Tibial nerve (tissue), 4 donors: Measurements from ENCODE around the gene DAG1.

Experiments used
- CTCF ChIP-seq, 5 experiments: fragments of 200-600 bp in 3 of 5; fragments of 450-650 bp in 2 of 5; sonication (generic) in 3 of 5; IDR thresholded peaks; one replicate each; pipeline ENCODE4 v1.5.1; 2016 to 2019; ENCODE audit warnings: antibody characterized with exemption in 5 of 5, mild to moderate bottlenecking in 3 of 5, moderate library complexity in 2 of 5
- EP300 ChIP-seq, 2 donors: sonication (generic); formaldehyde crosslinking; IDR thresholded peaks; one replicate each; pipeline ENCODE4 v1.6.1; 2017; ENCODE audit warnings: antibody characterized with exemption in 2 of 2, mild to moderate bottlenecking in 1 of 2
- POLR2A ChIP-seq, 2 donors: fragments of 450-650 bp; IDR thresholded peaks; one replicate each; pipeline ENCODE4 v1.6.1; 2017; ENCODE audit warnings: antibody characterized with exemption in 2 of 2, mild to moderate bottlenecking in 2 of 2, moderate library complexity in 2 of 2

- TF ChIP-seq CTCF (IDR thresholded peaks at IDR 0.05) (no peak), POLR2A (IDR thresholded peaks at IDR 0.05) (no peak), EP300 (IDR thresholded peaks at IDR 0.05) (no peak)
These were observed 96.2 kb downstream of the DAG1 start for GRCh38 chr3:49566312-49566711.
